HL-60 (cell line): ENCODE data around the gene ATP5F1A.
"Not testable (repeated sequence)": the region's sequence is repeated elsewhere in the genome, so short reads cannot be mapped to it uniquely, and the experiment has no call there.

Source experiments
- DNase-seq, 2 experiments: peaks; one replicate each; pipeline ENCODE4 v3.0.0-alpha.2; 2010 to 2020; ENCODE audit warnings: low read depth in 1 of 2, low spot score in 1 of 2
- H3K27ac ChIP-seq: fragments of 250-450 bp; sonication (Bioruptor Pico); replicated peaks from 2 replicates; pipeline ENCODE4 v1.5.1; 2020; ENCODE audit warnings: mild to moderate bottlenecking, moderate library complexity
- H3K27me3 ChIP-seq: fragments of 250-450 bp; sonication (Bioruptor Pico); 2 replicates; pipeline ENCODE4 v1.5.1; 2021; ENCODE audit warnings: mild to moderate bottlenecking, moderate library complexity; ENCODE audit not compliant: insufficient read depth, poor library complexity, severe bottlenecking
- H3K4me3 ChIP-seq: replicated peaks from 2 replicates; pipeline ENCODE4 v1.5.1; 2011; ENCODE audit warnings: mild to moderate bottlenecking, control low read depth, low read length; ENCODE audit not compliant: insufficient read depth
- GABPA ChIP-seq: IDR thresholded peaks from 2 replicates; pipeline ENCODE4 v1.6.1; 2012; ENCODE audit warnings: low read depth
- POLR2AphosphoS5 ChIP-seq: IDR thresholded peaks from 2 replicates; pipeline ENCODE4 v1.6.1; 2012; ENCODE audit warnings: low read depth
- SPI1 ChIP-seq: IDR thresholded peaks from 2 replicates; pipeline ENCODE4 v1.6.1; 2012; ENCODE audit warnings: low read depth, mild to moderate bottlenecking, borderline replicate concordance
- TF ChIP-seq, protein P1 (sequence below): IDR thresholded peaks from one replicate; pipeline ENCODE4 v1.5.1; 2011; ENCODE audit warnings: low read length, control low read depth, inconsistent platforms; ENCODE audit not compliant: insufficient read depth
- TF ChIP-seq, protein P2 (sequence below): IDR thresholded peaks from 2 replicates; pipeline ENCODE4 v1.6.1; 2012; ENCODE audit warnings: low read depth; ENCODE audit not compliant: insufficient replicate concordance

The ATP5F1A gene

DNA sequence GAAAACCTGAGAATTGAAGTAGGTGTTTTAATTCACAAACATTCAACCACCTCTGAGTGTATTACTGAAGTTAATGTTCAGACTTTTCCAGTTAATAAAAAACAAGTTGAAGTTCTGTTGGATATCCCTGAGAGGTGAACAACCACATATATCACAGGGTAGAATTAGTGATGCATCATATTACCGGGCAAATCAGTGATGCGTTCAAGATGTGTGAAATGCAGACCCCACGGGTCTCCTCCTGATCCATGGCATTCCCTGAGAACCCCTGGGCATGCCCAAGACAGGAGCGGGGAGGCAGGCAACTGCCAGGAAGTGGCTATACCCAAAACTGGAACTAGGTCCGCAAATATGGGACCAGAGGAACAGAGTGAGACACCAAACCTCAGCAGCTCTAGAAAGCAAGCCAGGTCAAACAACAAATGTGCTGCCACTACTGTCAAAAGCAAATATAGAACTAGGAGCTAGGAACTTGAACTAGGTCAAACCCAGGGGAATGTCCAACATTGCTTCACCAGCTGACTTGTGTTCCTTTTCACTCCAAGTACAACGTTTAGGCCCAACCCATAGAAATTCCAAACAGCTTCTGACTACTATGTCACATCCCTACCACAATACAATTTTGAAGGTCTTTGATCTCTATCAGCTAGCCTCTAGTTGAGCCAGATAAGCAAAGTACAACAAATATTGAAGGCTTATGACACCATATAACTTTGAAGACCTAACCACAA, 46.2 kb downstream of the ATP5F1A start:
- Histone ChIP-seq H3K4me3 (no peak overlapping the region), H3K27me3 (no peaks in the 10 kb centered on the region), H3K27ac (no peak overlapping the region)
- TF ChIP-seq GABPA (no peak), POLR2AphosphoS5 (no peak), SPI1 (no peak)
- TF ChIP-seq, protein P1, sequence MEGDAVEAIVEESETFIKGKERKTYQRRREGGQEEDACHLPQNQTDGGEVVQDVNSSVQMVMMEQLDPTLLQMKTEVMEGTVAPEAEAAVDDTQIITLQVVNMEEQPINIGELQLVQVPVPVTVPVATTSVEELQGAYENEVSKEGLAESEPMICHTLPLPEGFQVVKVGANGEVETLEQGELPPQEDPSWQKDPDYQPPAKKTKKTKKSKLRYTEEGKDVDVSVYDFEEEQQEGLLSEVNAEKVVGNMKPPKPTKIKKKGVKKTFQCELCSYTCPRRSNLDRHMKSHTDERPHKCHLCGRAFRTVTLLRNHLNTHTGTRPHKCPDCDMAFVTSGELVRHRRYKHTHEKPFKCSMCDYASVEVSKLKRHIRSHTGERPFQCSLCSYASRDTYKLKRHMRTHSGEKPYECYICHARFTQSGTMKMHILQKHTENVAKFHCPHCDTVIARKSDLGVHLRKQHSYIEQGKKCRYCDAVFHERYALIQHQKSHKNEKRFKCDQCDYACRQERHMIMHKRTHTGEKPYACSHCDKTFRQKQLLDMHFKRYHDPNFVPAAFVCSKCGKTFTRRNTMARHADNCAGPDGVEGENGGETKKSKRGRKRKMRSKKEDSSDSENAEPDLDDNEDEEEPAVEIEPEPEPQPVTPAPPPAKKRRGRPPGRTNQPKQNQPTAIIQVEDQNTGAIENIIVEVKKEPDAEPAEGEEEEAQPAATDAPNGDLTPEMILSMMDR, result no peak
- TF ChIP-seq, protein P2, sequence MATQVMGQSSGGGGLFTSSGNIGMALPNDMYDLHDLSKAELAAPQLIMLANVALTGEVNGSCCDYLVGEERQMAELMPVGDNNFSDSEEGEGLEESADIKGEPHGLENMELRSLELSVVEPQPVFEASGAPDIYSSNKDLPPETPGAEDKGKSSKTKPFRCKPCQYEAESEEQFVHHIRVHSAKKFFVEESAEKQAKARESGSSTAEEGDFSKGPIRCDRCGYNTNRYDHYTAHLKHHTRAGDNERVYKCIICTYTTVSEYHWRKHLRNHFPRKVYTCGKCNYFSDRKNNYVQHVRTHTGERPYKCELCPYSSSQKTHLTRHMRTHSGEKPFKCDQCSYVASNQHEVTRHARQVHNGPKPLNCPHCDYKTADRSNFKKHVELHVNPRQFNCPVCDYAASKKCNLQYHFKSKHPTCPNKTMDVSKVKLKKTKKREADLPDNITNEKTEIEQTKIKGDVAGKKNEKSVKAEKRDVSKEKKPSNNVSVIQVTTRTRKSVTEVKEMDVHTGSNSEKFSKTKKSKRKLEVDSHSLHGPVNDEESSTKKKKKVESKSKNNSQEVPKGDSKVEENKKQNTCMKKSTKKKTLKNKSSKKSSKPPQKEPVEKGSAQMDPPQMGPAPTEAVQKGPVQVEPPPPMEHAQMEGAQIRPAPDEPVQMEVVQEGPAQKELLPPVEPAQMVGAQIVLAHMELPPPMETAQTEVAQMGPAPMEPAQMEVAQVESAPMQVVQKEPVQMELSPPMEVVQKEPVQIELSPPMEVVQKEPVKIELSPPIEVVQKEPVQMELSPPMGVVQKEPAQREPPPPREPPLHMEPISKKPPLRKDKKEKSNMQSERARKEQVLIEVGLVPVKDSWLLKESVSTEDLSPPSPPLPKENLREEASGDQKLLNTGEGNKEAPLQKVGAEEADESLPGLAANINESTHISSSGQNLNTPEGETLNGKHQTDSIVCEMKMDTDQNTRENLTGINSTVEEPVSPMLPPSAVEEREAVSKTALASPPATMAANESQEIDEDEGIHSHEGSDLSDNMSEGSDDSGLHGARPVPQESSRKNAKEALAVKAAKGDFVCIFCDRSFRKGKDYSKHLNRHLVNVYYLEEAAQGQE, result no peak
- no peak for DNase-seq

DNA sequence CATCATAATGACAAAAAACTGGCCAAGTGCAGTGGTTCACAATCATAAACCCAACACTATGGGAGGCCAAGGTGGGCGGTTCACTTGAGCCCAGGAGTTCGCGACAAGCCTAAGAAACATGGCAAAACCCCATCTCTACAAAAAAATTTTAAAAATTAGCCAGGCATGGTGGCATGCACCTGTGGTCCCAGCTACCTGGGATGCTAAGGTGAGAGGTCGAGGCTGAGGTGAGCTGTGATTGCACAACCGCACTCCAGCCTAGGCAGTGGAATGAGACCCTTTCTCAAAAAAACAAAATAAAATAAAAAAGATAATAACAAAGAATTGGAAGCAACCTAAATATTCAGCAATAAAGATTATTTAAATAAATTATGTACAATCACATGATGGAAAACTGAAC, 47.8 kb downstream of the ATP5F1A start:
- TF ChIP-seq GABPA (no peak), POLR2AphosphoS5 (no peak)
- H3K27me3 ChIP-seq, result no peaks in the 10 kb centered on the region
- no peak overlapping the region for H3K4me3 ChIP-seq
- no peak for DNase-seq
- no peak overlapping the region for H3K27ac ChIP-seq

DNA sequence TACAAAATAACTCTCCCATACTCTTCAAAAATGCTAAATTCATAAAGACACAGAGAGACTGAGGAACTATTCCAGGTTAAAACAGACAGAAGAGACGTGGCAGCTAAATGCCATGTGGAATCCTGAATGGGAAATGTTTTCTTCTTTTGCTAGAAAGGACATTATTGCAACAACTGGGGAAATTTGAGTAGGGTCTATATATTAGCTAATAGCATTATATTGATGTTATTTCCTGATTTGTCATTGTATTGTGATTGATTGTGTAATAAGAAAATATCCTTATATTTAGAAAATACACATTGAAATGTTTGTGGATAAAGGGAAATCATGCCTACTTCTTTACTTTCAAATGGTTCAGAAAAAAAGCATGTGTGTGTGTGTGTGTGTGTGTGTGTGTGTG, 49.5 kb downstream of the ATP5F1A start:
- TF ChIP-seq, protein P1, result no peak
- TF ChIP-seq GABPA, result no peak
- no peak for TF ChIP-seq SPI1
- TF ChIP-seq POLR2AphosphoS5, result no peak
- TF ChIP-seq, protein P2, result no peak
- DNase-seq, result no peak
- no peak overlapping the region for H3K27ac ChIP-seq
- no peaks in the 10 kb centered on the region for H3K27me3 ChIP-seq
- H3K4me3 ChIP-seq, result no peak overlapping the region

DNA sequence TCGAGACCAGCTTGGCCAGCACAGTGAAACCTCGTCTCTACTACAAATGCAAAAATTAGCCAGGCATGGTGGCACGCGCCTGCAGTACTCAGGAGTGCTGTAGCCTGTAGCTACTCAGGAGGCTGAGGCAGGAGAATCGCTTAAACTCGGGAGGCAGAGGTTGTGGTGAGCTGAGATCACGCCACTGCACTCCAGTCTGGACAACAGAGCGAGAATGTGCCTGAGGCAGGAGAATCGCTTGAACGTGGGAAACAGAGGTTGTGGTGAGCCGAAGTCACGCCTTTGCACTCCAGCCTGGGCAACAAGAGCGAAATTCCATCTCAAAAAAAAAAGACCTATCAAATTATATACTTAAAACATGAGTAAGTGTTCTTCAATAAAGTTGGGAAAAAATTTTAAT, 50.7 kb downstream of the ATP5F1A start:
- not testable (repeated sequence) for H3K27me3 ChIP-seq, DNase-seq, H3K27ac ChIP-seq, H3K4me3 ChIP-seq

DNA sequence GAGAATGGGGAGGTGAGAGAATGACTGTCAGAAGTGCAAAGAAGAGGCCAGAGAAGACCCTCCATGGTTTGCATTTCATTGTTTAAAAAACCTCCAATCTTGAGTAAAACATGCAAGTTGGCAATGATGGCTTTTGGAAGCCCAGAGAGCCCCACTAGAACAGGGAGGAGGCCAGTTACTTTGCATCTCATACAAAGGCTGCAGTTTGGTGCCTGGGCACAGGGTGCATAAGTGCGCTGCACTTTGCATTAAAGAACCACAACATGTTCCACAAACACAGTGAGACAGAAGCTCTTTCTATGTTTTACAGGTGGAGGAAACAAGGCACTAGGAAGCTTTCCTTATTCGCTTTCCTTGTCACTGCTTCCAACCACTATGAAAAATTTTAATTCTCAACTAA, 51.4 kb downstream of the ATP5F1A start:
- Histone ChIP-seq H3K27me3 (no peaks in the 10 kb centered on the region), H3K4me3 (no peak overlapping the region), H3K27ac (no peak overlapping the region)
- TF ChIP-seq SPI1 (no peak), GABPA (no peak), POLR2AphosphoS5 (no peak)
- TF ChIP-seq, protein P2, result no peak
- TF ChIP-seq, protein P1, result no peak
- DNase-seq, result no peak
